T-cell (primary cell): Measurements from ENCODE around the gene SLAMF7. TPM values are rescaled to one million over a fixed set of nuclear protein-coding genes. Genes with fewer than 3 reads are reported as not detected.
"Not testable (repeated sequence)": the region's sequence is repeated elsewhere in the genome, so short reads cannot be mapped to it uniquely, and the experiment has no call there.

Experiments
- ATAC-seq, 4 experiments: fragments of 200-7000 bp in 3 of 4; fragments of 150-1000 bp in 1 of 4; cut with Tn5 transposase; replicated peaks in 1 of 4; 1 replicate in 3 of 4; 2 replicates in 1 of 4; pipeline ENCODE4 v1.10.0; 2021; ENCODE audit warnings: moderate library complexity in 3 of 4, mild to moderate bottlenecking in 2 of 4, moderate number of reproducible peaks in 1 of 4
- CTCF ChIA-PET, 2 donors: fragments of 300-600 bp; sonication (Branson Sonifier 250); formaldehyde crosslinking; loops; one replicate each; lab custom pipeline; 2022; ENCODE audit warnings: antibody characterized with exemption in 2 of 2; lab: Charles Lee
- POLR2A ChIA-PET, 2 donors: fragments of 300-600 bp; sonication (Branson Sonifier 250); formaldehyde crosslinking; loops; one replicate each; lab custom pipeline; 2022; ENCODE audit warnings: antibody characterized with exemption in 2 of 2; lab: Charles Lee
- DNase-seq, 35 experiments: peaks; one replicate each; pipeline versions ENCODE4 v3.0.0 to v3.0.0-alpha.2; 2013 to 2023
- H3K27ac ChIP-seq: one replicate; pipeline ENCODE4 v1.5.1; 2013; ENCODE audit warnings: low read length
- H3K27me3 ChIP-seq, 2 experiments: replicated peaks in 1 of 2; 1 replicate in 1 of 2; 2 replicates in 1 of 2; pipeline versions ENCODE4 v1.6.1 to v1.7.0; 2013; ENCODE audit warnings: low read length in 1 of 2, mixed read lengths in 1 of 2; ENCODE audit not compliant: control insufficient read depth in 2 of 2, insufficient read depth in 2 of 2; ENCODE audit errors: extremely low read depth in 1 of 2
- H3K36me3 ChIP-seq, 2 donors: 1 replicate in 1 of 2; 2 replicates in 1 of 2; pipeline versions ENCODE4 v1.6.1 to v1.7.0; 2013; ENCODE audit warnings: low read length in 1 of 2; ENCODE audit not compliant: control insufficient read depth in 2 of 2, insufficient read depth in 1 of 2; ENCODE audit errors: extremely low read depth in 1 of 2
- H3K4me1 ChIP-seq, 2 experiments: 1 replicate in 1 of 2; 2 replicates in 1 of 2; pipeline versions ENCODE4 v1.6.1 to v1.7.0; 2013; ENCODE audit warnings: low read length in 2 of 2, mixed read lengths in 1 of 2; ENCODE audit not compliant: insufficient read depth in 2 of 2, control insufficient read depth in 1 of 2; ENCODE audit errors: extremely low read depth in 1 of 2
- H3K4me3 ChIP-seq, 2 donors: 1 replicate in 1 of 2; 2 replicates in 1 of 2; pipeline versions ENCODE4 v1.5.1 to v1.7.0; 2013; ENCODE audit warnings: mild to moderate bottlenecking in 2 of 2, low read length in 1 of 2, moderate library complexity in 1 of 2; ENCODE audit not compliant: control insufficient read depth in 1 of 2; ENCODE audit errors: extremely low read depth in 1 of 2
- H3K9me3 ChIP-seq: 2 replicates; pipeline ENCODE4 v1.7.0; 2013
- H3K27ac Mint-ChIP-seq, 2 donors: one replicate each; pipeline ENCODE4 v1.8.0; 2020 to 2021; ENCODE audit warnings: mild to moderate bottlenecking in 2 of 2, mixed read lengths in 2 of 2
- H3K27me3 Mint-ChIP-seq, 2 donors: one replicate each; pipeline ENCODE4 v1.8.0; 2021 to 2022; ENCODE audit warnings: mixed read lengths in 2 of 2
- H3K36me3 Mint-ChIP-seq: one replicate; pipeline ENCODE4 v1.8.0; 2021; ENCODE audit warnings: mixed read lengths
- H3K4me1 Mint-ChIP-seq, 3 donors: one replicate each; pipeline ENCODE4 v1.8.0; 2020 to 2022; ENCODE audit warnings: mixed read lengths in 3 of 3, mild to moderate bottlenecking in 1 of 3
- H3K4me3 Mint-ChIP-seq, 3 donors: one replicate each; pipeline ENCODE4 v1.8.0; 2020 to 2022; ENCODE audit warnings: mild to moderate bottlenecking in 3 of 3, mixed read lengths in 3 of 3, moderate library complexity in 3 of 3
- H3K9me3 Mint-ChIP-seq, 3 donors: one replicate each; pipeline ENCODE4 v1.8.0; 2020 to 2022; ENCODE audit warnings: mixed read lengths in 3 of 3
- WGBS: methylation state at CpG from one replicate; pipeline ENCODE4 v1.1.5; 2013; ENCODE audit warnings: missing lambda C conversion rate; ENCODE audit not compliant: insufficient coverage; 5-methylcytosine and 5-hydroxymethylcytosine counted together
- total RNA-seq, 35 experiments: library from RNA in 6 of 35; stranded (reverse) in 6 of 35; fragments of 120-200 nt in 1 of 35; gene quantifications; one replicate each; pipeline versions ENCODE4 v1.2.1 to v1.2.4 and lab custom pipeline; 2013 to 2026

SLAMF7 gene
- total RNA-seq (10 to 100 TPM in 4 of 5 donors, 1 to 10 TPM in 1; 9.5 to 32.0 (median 25.5) TPM), total RNA-seq (lab: John Stamatoyannopoulos, UW) (5.9 to 149 (median 22.8) reads per million in 29 experiments)
- 53.5 TPM for total RNA-seq (2013)

GRCh38 chr1:160739098-160739511 is at the start of gene SLAMF7:
TSS of gene SLAMF7 (plus strand) at chr1:160739247. CDS start at chr1:160739302, 55 bp downstream.
- Mint-ChIP-seq H3K36me3 (peaks cover 5% of the 10 kb centered on the region), H3K4me1 (peaks cover 46 to 57% (median 53%) of the 10 kb centered on the region in 3 donors), H3K27ac (peak within 1 kb of the TSS; percentile 69 to 84), H3K9me3 (peaks cover 5 to 8% (median 6%) of the 10 kb centered on the region in 3 donors), H3K4me3 (peak within 1 kb of the TSS; percentile 49 to 76 (median 73)), H3K27me3 (no peaks in the 10 kb centered on the region)
- POLR2A ChIA-PET, result no interaction called here
- ATAC-seq, result peak; percentile 59 to 84 (median 68)
- no peaks in the 10 kb centered on the region for H3K36me3 ChIP-seq
- CTCF ChIA-PET, result interaction anchor here (0.6 to 1.3 kb wide), 4 partner anchors 12 to 251 kb away, joined by 3 to 9 read pairs (median 5); no protein-coding TSS in a partner anchor
- H3K27me3 ChIP-seq, result no peaks in the 10 kb centered on the region
- H3K4me1 ChIP-seq, result peaks cover 4 to 26% of the 10 kb centered on the region in 2 experiments
- peak in 21 of 35 experiments; percentile 13 to 68 (median 30) for DNase-seq
- WGBS, result 60% methylated on average over 2 of the region's 5 CpGs
- H3K27ac ChIP-seq, result peak within 1 kb of the TSS; percentile 76
- no peaks in the 10 kb centered on the region for H3K9me3 ChIP-seq
- H3K4me3 ChIP-seq, result peak within 1 kb of the TSS in 1 of 2 donors; percentile 50

- CTCF ChIA-PET, result interaction anchor here in 1 of 2 donors (1.0 to 1.3 kb wide), 6 partner anchors 9 to 76 kb away, joined by 3 to 5 read pairs (median 4); no protein-coding TSS in a partner anchor
- H3K27me3 ChIP-seq, H3K9me3 Mint-ChIP-seq, H3K9me3 ChIP-seq, POLR2A ChIA-PET, ATAC-seq, H3K27me3 Mint-ChIP-seq, H3K4me3 ChIP-seq: not testable (repeated sequence)
- Mint-ChIP-seq H3K4me3 (peak overlapping the region in 1 of 3 donors; percentile 45), H3K27ac (peak overlapping the region; percentile 87 to 89), H3K36me3 (peaks cover 28% of the 10 kb centered on the region), H3K4me1 (peaks cover 72 to 88% (median 85%) of the 10 kb centered on the region in 3 donors)
- Histone ChIP-seq H3K4me1 (peaks cover 11 to 20% of the 10 kb centered on the region in 2 experiments), H3K36me3 (peaks cover 0 to 17% of the 10 kb centered on the region in 2 donors), H3K27ac (peak overlapping the region; percentile 19)
- peak in 1 of 35 experiments; percentile 49 for DNase-seq
- 60% methylated on average over 1 of the region's 10 CpGs for WGBS
These were observed 46.7 kb upstream of the SLAMF7 start for GRCh38 chr1:160692390-160692789.

GRCh38 chr1:160702100-160702499 is 36.9 kb upstream of the SLAMF7 start:
- H3K4me1 Mint-ChIP-seq, result peaks cover 5 to 87% (median 86%) of the 10 kb centered on the region in 3 donors
- no peaks in the 10 kb centered on the region for H3K9me3 Mint-ChIP-seq
- peaks cover 38% of the 10 kb centered on the region for H3K36me3 Mint-ChIP-seq
- H3K27ac Mint-ChIP-seq, result peak overlapping the region; percentile 85 to 87
- peak overlapping the region; percentile 12 for H3K27ac ChIP-seq
- no peaks in the 10 kb centered on the region for H3K27me3 ChIP-seq
- no peak for ATAC-seq
- peak overlapping the region in 1 of 3 donors; percentile 52 for H3K4me3 Mint-ChIP-seq
- no peak overlapping the region for H3K4me3 ChIP-seq
- ChIA-PET CTCF (interaction anchor here in 1 of 2 donors (0.7 kb wide), 1 partner anchor 65 kb away, joined by 3 read pairs; no protein-coding TSS in a partner anchor), POLR2A (no interaction called here)
- H3K4me1 ChIP-seq, result peaks cover 40 to 64% of the 10 kb centered on the region in 2 experiments
- peaks cover 0 to 49% of the 10 kb centered on the region in 2 donors for H3K36me3 ChIP-seq
- DNase-seq, result no peak
- WGBS, result 100% methylated on average over 1 of the region's 5 CpGs
- H3K27me3 Mint-ChIP-seq, result no peaks in the 10 kb centered on the region
- no peaks in the 10 kb centered on the region for H3K9me3 ChIP-seq

- Histone ChIP-seq H3K4me1 (peaks cover 57 to 74% of the 10 kb centered on the region in 2 experiments), H3K9me3 (no peaks in the 10 kb centered on the region), H3K27me3 (no peaks in the 10 kb centered on the region), H3K27ac (peak overlapping the region; percentile 12), H3K36me3 (peaks cover 0 to 48% of the 10 kb centered on the region in 2 donors), H3K4me3 (no peak overlapping the region)
- ChIA-PET CTCF (interaction anchor here (0.7 to 2.0 kb wide), 4 partner anchors 10 to 64 kb away, joined by 3 to 10 read pairs (median 4); no protein-coding TSS in a partner anchor), POLR2A (interaction anchor here in 1 of 2 donors (0.5 to 1.1 kb wide), 3 partner anchors 10 to 359 kb away, joined by 3 read pairs; no protein-coding TSS in a partner anchor)
- H3K9me3 Mint-ChIP-seq, result no peaks in the 10 kb centered on the region
- 81% methylated on average over 3 of the region's 4 CpGs for WGBS
- peaks cover 35% of the 10 kb centered on the region for H3K36me3 Mint-ChIP-seq
- peaks cover 0 to 65% (median 64%) of the 10 kb centered on the region in 3 donors for H3K4me1 Mint-ChIP-seq
- H3K27me3 Mint-ChIP-seq, result no peaks in the 10 kb centered on the region
- ATAC-seq (no peak), DNase-seq (no peak)
- peak overlapping the region in 2 of 3 donors; percentile 34 to 59 for H3K4me3 Mint-ChIP-seq
- peak overlapping the region in 1 of 2 donors; percentile 85 for H3K27ac Mint-ChIP-seq
These were observed 34.8 kb upstream of the SLAMF7 start for GRCh38 chr1:160704250-160704649.

- Histone ChIP-seq H3K36me3 (peaks cover 0 to 45% of the 10 kb centered on the region in 2 donors), H3K27ac (peak overlapping the region; percentile 95), H3K4me1 (peaks cover 60 to 75% of the 10 kb centered on the region in 2 experiments), H3K4me3 (peak overlapping the region in 1 of 2 donors; percentile 25)
- DNase-seq, result peak in 1 of 35 experiments; percentile 31
- peaks cover 0 to 60% (median 58%) of the 10 kb centered on the region in 3 donors for H3K4me1 Mint-ChIP-seq
- H3K36me3 Mint-ChIP-seq, result peaks cover 35% of the 10 kb centered on the region
- H3K4me3 Mint-ChIP-seq, result peak overlapping the region in 1 of 3 donors; percentile 62
- H3K27me3 Mint-ChIP-seq, H3K9me3 Mint-ChIP-seq, ATAC-seq, H3K9me3 ChIP-seq, H3K27me3 ChIP-seq: not testable (repeated sequence)
- H3K27ac Mint-ChIP-seq, result peak overlapping the region in 1 of 2 donors; percentile 85
- POLR2A ChIA-PET, result interaction anchor here in 1 of 2 donors (0.7 kb wide), 1 partner anchor 203 kb away, joined by 3 read pairs; no protein-coding TSS in a partner anchor
- WGBS, result 65% methylated on average over 2 of the region's 3 CpGs
- CTCF ChIA-PET, result interaction anchor here (0.7 to 2.0 kb wide), 4 partner anchors 9 to 63 kb away, joined by 3 to 10 read pairs (median 4); no protein-coding TSS in a partner anchor
These were observed 33.8 kb upstream of the SLAMF7 start for GRCh38 chr1:160705212-160705621.

GRCh38 chr1:160705742-160706141 is 33.3 kb upstream of the SLAMF7 start:
- Mint-ChIP-seq H3K4me1 (peaks cover under 1 to 56% (median 56%) of the 10 kb centered on the region in 3 donors), H3K27me3 (no peaks in the 10 kb centered on the region), H3K4me3 (peak overlapping the region in 1 of 3 donors; percentile 62), H3K27ac (peak overlapping the region in 1 of 2 donors; percentile 85), H3K9me3 (no peaks in the 10 kb centered on the region), H3K36me3 (peaks cover 35% of the 10 kb centered on the region)
- peaks cover 59 to 73% of the 10 kb centered on the region in 2 experiments for H3K4me1 ChIP-seq
- no peaks in the 10 kb centered on the region for H3K27me3 ChIP-seq
- H3K27ac ChIP-seq, result peak overlapping the region; percentile 95
- POLR2A ChIA-PET, result no interaction called here
- H3K36me3 ChIP-seq, result peaks cover 0 to 44% of the 10 kb centered on the region in 2 donors
- peak overlapping the region in 1 of 2 donors; percentile 78 for H3K4me3 ChIP-seq
- DNase-seq (no peak), ATAC-seq (peak in 1 of 4 experiments; percentile 27)
- no peaks in the 10 kb centered on the region for H3K9me3 ChIP-seq
- CTCF ChIA-PET, result interaction anchor here in 1 of 2 donors (0.5 to 3.7 kb wide), 5 partner anchors 8 to 31 kb away, joined by 3 to 19 read pairs (median 8); no protein-coding TSS in a partner anchor
